K562 (cell line): ENCODE results near the gene MAPK4.

Experiments used
- CHD7 ChIP-seq: fragments of 200-600 bp; sonication (generic); IDR thresholded peaks from one replicate; pipeline ENCODE4 v1.6.1; 2012; ENCODE audit warnings: mild to moderate bottlenecking, low read depth, low read length, inconsistent platforms
- EP300 ChIP-seq: IDR thresholded peaks from 2 replicates; pipeline ENCODE4 v1.6.1; 2012; ENCODE audit warnings: low read length, improper control_type of control experiment
- ESRRB ChIP-seq: fragments of 250-450 bp; sonication (Bioruptor Pico); IDR thresholded peaks from 2 replicates; pipeline ENCODE4 v1.5.0; 2020; ENCODE audit warnings: mild to moderate bottlenecking, moderate library complexity, borderline replicate concordance
- HMGXB4 ChIP-seq: sonication (generic); formaldehyde crosslinking; IDR thresholded peaks from 2 replicates; pipeline ENCODE4 v1.8.1; 2023; ENCODE audit warnings: mild to moderate bottlenecking, missing genetic modification reagents
- JUND ChIP-seq, 2 experiments: IDR thresholded peaks; 2 replicates in 1 of 2; 3 replicates in 1 of 2; pipeline ENCODE4 v1.6.1; 2011; ENCODE audit warnings: borderline replicate concordance in 2 of 2, low read depth in 2 of 2, low read length in 2 of 2, improper control_type of control experiment in 1 of 2, missing biosample characterization in 1 of 2, missing genetic modification characterization in 1 of 2, missing genetic modification reagents in 1 of 2
- NBN ChIP-seq: fragments of 450-650 bp; IDR thresholded peaks from 2 replicates; pipeline ENCODE4 v1.6.1; 2016; ENCODE audit warnings: low read depth, mild to moderate bottlenecking
- NFIC ChIP-seq: fragments of 450-650 bp; IDR thresholded peaks from 2 replicates; pipeline ENCODE4 v1.6.1; 2017; ENCODE audit warnings: mild to moderate bottlenecking, inconsistent platforms
- TAF1 ChIP-seq: IDR thresholded peaks from 2 replicates; pipeline ENCODE4 v1.6.1; 2011; ENCODE audit warnings: mild to moderate bottlenecking, low read length, moderate library complexity; ENCODE audit not compliant: insufficient read depth, control insufficient read depth, severe bottlenecking; ENCODE audit errors: extremely low read depth
- TEAD4 ChIP-seq, 2 experiments: sonication (generic) in 1 of 2; formaldehyde crosslinking in 1 of 2; IDR thresholded peaks; 2 replicates each; pipeline versions ENCODE4 v1.6.1 to v1.8.0; 2012 to 2022; ENCODE audit warnings: borderline replicate concordance in 1 of 2, inconsistent platforms in 1 of 2, low read length in 1 of 2, mild to moderate bottlenecking in 1 of 2, missing genetic modification reagents in 1 of 2
- TFE3 ChIP-seq: fragments of 450-650 bp; formaldehyde crosslinking; IDR thresholded peaks from 2 replicates; pipeline ENCODE4 v1.4.0; 2020; ENCODE audit warnings: mild to moderate bottlenecking, mixed read lengths
- ZNF274 ChIP-seq: IDR thresholded peaks from 2 replicates; pipeline ENCODE4 v1.6.1; 2011; ENCODE audit warnings: low read depth, mild to moderate bottlenecking, low read length, moderate library complexity, borderline replicate concordance

- TF ChIP-seq HMGXB4 (CRISPR knock-in tag) (no peak), TEAD4 (IDR thresholded peaks at IDR 0.05; ENCODE audit: low read length) (no peak), TEAD4 (CRISPR knock-in tag; IDR thresholded peaks at IDR 0.05; ENCODE audit: borderline replicate concordance) (no peak), ESRRB (CRISPR knock-in tag) (no peak), TAF1 (no peak), NFIC (no peak), EP300 (no peak), ZNF274 (no peak), CHD7 (no peak), JUND (IDR thresholded peaks at IDR 0.05; ENCODE audit: borderline replicate concordance, low read depth, low read length) (no peak), JUND (tag; IDR thresholded peaks at IDR 0.05; ENCODE audit: borderline replicate concordance, low read depth, low read length) (no peak), NBN (no peak), TFE3 (CRISPR knock-in tag) (no peak)
Measured at GRCh38 chr18:50706651-50707050, 146.8 kb downstream of the MAPK4 start.
